HepG2 (cell line): ENCODE data around the gene KCNH6. TPM values are rescaled to one million over a fixed set of nuclear protein-coding genes. Genes with fewer than 3 reads are reported as not detected.

Source experiments
- ARID4A ChIP-seq: sonication (generic); formaldehyde crosslinking; IDR thresholded peaks from 2 replicates; pipeline ENCODE4 v1.5.0; 2020; ENCODE audit warnings: mild to moderate bottlenecking, missing genetic modification reagents, borderline replicate concordance
- BCLAF1 ChIP-seq: fragments of 450-650 bp; IDR thresholded peaks from 2 replicates; pipeline ENCODE4 v1.6.1; 2017; ENCODE audit warnings: mild to moderate bottlenecking
- CAMTA2 ChIP-seq: sonication (generic); formaldehyde crosslinking; IDR thresholded peaks from 2 replicates; pipeline ENCODE4 v1.4.0; 2020; ENCODE audit warnings: mild to moderate bottlenecking, missing genetic modification reagents, borderline replicate concordance
- CBFB ChIP-seq: sonication (generic); formaldehyde crosslinking; IDR thresholded peaks from 2 replicates; pipeline ENCODE4 v1.4.0; 2020; ENCODE audit warnings: missing genetic modification reagents
- CEBPB ChIP-seq: IDR thresholded peaks from 2 replicates; pipeline ENCODE4 v1.6.1; 2011; ENCODE audit warnings: low read depth, low read length, improper control_type of control experiment, borderline replicate concordance
- CENPT ChIP-seq: sonication (generic); formaldehyde crosslinking; IDR thresholded peaks from 2 replicates; pipeline ENCODE4 v1.8.0; 2022; ENCODE audit warnings: low read depth, mild to moderate bottlenecking, moderate library complexity, missing genetic modification reagents
- DNMT3B ChIP-seq: conservative IDR thresholded peaks from 2 replicates; pipeline ENCODE4 v1.6.1; 2016; ENCODE audit warnings: missing biosample characterization, control low read depth
- HBP1 ChIP-seq: IDR thresholded peaks from 2 replicates; pipeline ENCODE4 v1.6.1; 2016; ENCODE audit warnings: low read depth, control low read depth
- MAFF ChIP-seq: IDR thresholded peaks from 2 replicates; pipeline ENCODE4 v1.6.1; 2011; ENCODE audit warnings: low read depth, low read length, improper control_type of control experiment
- POLR2A ChIP-seq, 2 experiments: IDR thresholded peaks; 2 replicates each; pipeline ENCODE4 v1.6.1; 2011; ENCODE audit warnings: low read depth in 2 of 2, low read length in 2 of 2, mild to moderate bottlenecking in 1 of 2, moderate library complexity in 1 of 2; ENCODE audit not compliant: insufficient read depth in 1 of 2
- STAG1 ChIP-seq: sonication (generic); formaldehyde crosslinking; IDR thresholded peaks from 2 replicates; pipeline ENCODE4 v1.4.0; 2020; ENCODE audit warnings: missing genetic modification reagents
- THAP7 ChIP-seq: sonication (generic); formaldehyde crosslinking; IDR thresholded peaks from 2 replicates; pipeline ENCODE4 v1.8.1; 2023; ENCODE audit warnings: mild to moderate bottlenecking, missing genetic modification reagents
- TP53 ChIP-seq: sonication (generic); formaldehyde crosslinking; conservative IDR thresholded peaks from 2 replicates; pipeline ENCODE4 v1.4.0; 2020; ENCODE audit warnings: missing genetic modification reagents
- ZNF275 ChIP-seq: sonication (generic); formaldehyde crosslinking; IDR thresholded peaks from 2 replicates; pipeline ENCODE4 v1.8.0; 2022; ENCODE audit warnings: missing genetic modification reagents, mild to moderate bottlenecking, inconsistent platforms, borderline replicate concordance
- ZNF552 ChIP-seq: sonication (generic); formaldehyde crosslinking; IDR thresholded peaks from 2 replicates; pipeline ENCODE4 v1.9.0; 2022; ENCODE audit warnings: missing genetic modification reagents, mild to moderate bottlenecking, borderline replicate concordance
- ZNF607 ChIP-seq: sonication (generic); formaldehyde crosslinking; IDR thresholded peaks from 2 replicates; pipeline ENCODE4 v1.5.1; 2020; ENCODE audit warnings: missing genetic modification reagents, mild to moderate bottlenecking, borderline replicate concordance
- ZNF761 ChIP-seq: sonication (generic); formaldehyde crosslinking; conservative IDR thresholded peaks from 2 replicates; pipeline ENCODE4 v1.4.0; 2020; ENCODE audit warnings: mild to moderate bottlenecking, missing genetic modification reagents
- ZNF850 ChIP-seq: sonication (generic); formaldehyde crosslinking; conservative IDR thresholded peaks from 2 replicates; pipeline ENCODE4 v1.9.0; 2021; ENCODE audit warnings: mild to moderate bottlenecking, missing genetic modification reagents
- polyA plus RNA-seq, 8 experiments: library from polyadenylated mRNA; depleted of rRNA in 3 of 8; stranded (reverse) in 7 of 8; unstranded in 1 of 8; fragments of >200 nt; fragmentation: Illumina TruSeq in 4 of 8; extraction: Trizol in 4 of 8; gene quantifications; 2 replicates each; pipeline versions ENCODE4 v1.2.1 to v1.2.3, GENCODE V29; 2011 to 2016; ENCODE audit warnings: low read depth in 4 of 8, missing spikeins in 1 of 8, mixed read lengths in 1 of 8; ENCODE audit not compliant: insufficient read depth in 1 of 8
- total RNA-seq, 5 experiments: library from RNA; depleted of rRNA; stranded (reverse); fragments of >200 nt; fragmentation: Illumina TruSeq; extraction: Trizol; gene quantifications; 2 replicates each; pipeline ENCODE4 v1.2.3, GENCODE V29; 2016; ENCODE audit warnings: low read depth in 1 of 5

Gene KCNH6
- total and polyA plus RNA-seq, 2 of the 13 experiments (the other 11 are each of a cell fraction or from before 2014, with no cell fraction given) = 0.05 to 0.18 TPM

GRCh38 chr17:63519972-63520882, 2.9 kb upstream of the KCNH6 start (continued):
- peak; percentile 72; the same call in 1 of the 2 replicates for TF ChIP-seq ZNF275 (CRISPR knock-in tag)
- peak; percentile 75; the same call in 1 of the 2 replicates for TF ChIP-seq ARID4A
- peak; percentile 25; the same call in 1 of the 2 replicates for TF ChIP-seq STAG1 (CRISPR knock-in tag)
- no peak for TF ChIP-seq CAMTA2
- TF ChIP-seq MAFF = no peak
- no peak for TF ChIP-seq CENPT (CRISPR knock-in tag)
- no peak for TF ChIP-seq BCLAF1
- peak; percentile 54; the same call in 1 of the 2 replicates for TF ChIP-seq HBP1 (CRISPR knock-in tag)
- no peak for TF ChIP-seq TP53
- 0 out of 2 replicates have a peak, but pooled peaks have one; percentile 13 for TF ChIP-seq DNMT3B
- TF ChIP-seq ZNF552 (CRISPR knock-in tag) = no peak
- TF ChIP-seq POLR2A (IDR thresholded peaks at IDR 0.05; ENCODE audit: insufficient read depth in 1 of 2, low read depth in 2 of 2, low read length in 2 of 2) = peak in 1 of 2 experiments; percentile 24; a peak in 2 of 4 replicates
- no peak for TF ChIP-seq ZNF850 (CRISPR knock-in tag)
- TF ChIP-seq THAP7 (CRISPR knock-in tag) = no peak
- TF ChIP-seq ZNF607 (CRISPR knock-in tag) = peak; percentile 93
- no peak for TF ChIP-seq CBFB (CRISPR knock-in tag)
- no peak for TF ChIP-seq ZNF761 (CRISPR knock-in tag)
- no peak for TF ChIP-seq CEBPB
